Endothelial cell (in vitro differentiated cells): Measurements from ENCODE around the gene TM6SF1. TPM values are rescaled to one million over a fixed set of nuclear protein-coding genes. Genes with fewer than 3 reads are reported as not detected.
A peak's percentile ranks its signal among the peaks of the same experiment; 100 is the strongest.

Experiments
- DNase-seq: peaks from one replicate; pipeline ENCODE4 v3.0.0; 2021; ENCODE audit warnings: low spot score
- H3K27ac Mint-ChIP-seq: one replicate; pipeline ENCODE4 v1.8.0; 2021; ENCODE audit warnings: mixed read lengths, inconsistent platforms; ENCODE audit not compliant: unreplicated experiment
- H3K27me3 Mint-ChIP-seq: one replicate; pipeline ENCODE4 v1.8.0; 2021; ENCODE audit warnings: mild to moderate bottlenecking, moderate library complexity, mixed read lengths, inconsistent platforms; ENCODE audit not compliant: unreplicated experiment
- H3K36me3 Mint-ChIP-seq: one replicate; pipeline ENCODE4 v1.8.0; 2021; ENCODE audit warnings: mild to moderate bottlenecking, low read depth, mixed read lengths, inconsistent platforms; ENCODE audit not compliant: unreplicated experiment
- H3K4me1 Mint-ChIP-seq: one replicate; pipeline ENCODE4 v1.8.0; 2021; ENCODE audit warnings: mild to moderate bottlenecking, mixed read lengths, inconsistent platforms; ENCODE audit not compliant: unreplicated experiment
- H3K4me3 Mint-ChIP-seq: one replicate; pipeline ENCODE4 v1.8.0; 2021; ENCODE audit warnings: mild to moderate bottlenecking, mixed read lengths, inconsistent platforms; ENCODE audit not compliant: unreplicated experiment
- H3K9me3 Mint-ChIP-seq: one replicate; pipeline ENCODE4 v1.8.0; 2021; ENCODE audit warnings: mixed read lengths, inconsistent platforms; ENCODE audit not compliant: unreplicated experiment
- CTCF ChIP-seq: fragments of 200-600 bp; sonication (generic); IDR thresholded peaks from one replicate; pipeline ENCODE4 v1.5.0; 2021; ENCODE audit warnings: antibody characterized with exemption; ENCODE audit not compliant: unreplicated experiment
- microRNA-seq: library from miRNA; unstranded; fragments of <30 nt; microRNA quantifications from one replicate; pipeline ENCODE4, GENCODE V29; 2020; ENCODE audit not compliant: unreplicated experiment
- total RNA-seq: library from RNA; stranded (reverse); fragmentation: NEBNext Ultra II Directional; extraction: Animal tissue kit (Norgen Biotek cat#: 25700); gene quantifications from one replicate; pipeline ENCODE4 v1.2.1, GENCODE V29; 2021; ENCODE audit not compliant: unreplicated experiment

The TM6SF1 gene
- total RNA-seq, 1 donor from 2014 or later, result 6.0 TPM

GRCh38 chr15:83178390-83178789, 70.9 kb downstream of the TM6SF1 start:
- no peaks in the 10 kb centered on the region for H3K36me3 Mint-ChIP-seq
- H3K27me3 Mint-ChIP-seq, result no peaks in the 10 kb centered on the region
- peaks cover 6% of the 10 kb centered on the region for H3K4me1 Mint-ChIP-seq
- no peaks in the 10 kb centered on the region for H3K9me3 Mint-ChIP-seq
- no peak overlapping the region for H3K27ac Mint-ChIP-seq
- no peak overlapping the region for H3K4me3 Mint-ChIP-seq
- TF ChIP-seq CTCF, result no peak
- no peak for DNase-seq

GRCh38 chr15:83178869-83179325, 71.5 kb downstream of the TM6SF1 start:
- H3K27ac Mint-ChIP-seq, result no peak overlapping the region
- H3K27me3 Mint-ChIP-seq, result no peaks in the 10 kb centered on the region
- no peaks in the 10 kb centered on the region for H3K36me3 Mint-ChIP-seq
- no peak for TF ChIP-seq CTCF
- DNase-seq, result no peak
- H3K4me1 Mint-ChIP-seq, result peaks cover 6% of the 10 kb centered on the region
- H3K9me3 Mint-ChIP-seq, result no peaks in the 10 kb centered on the region
- no peak overlapping the region for H3K4me3 Mint-ChIP-seq

- Mint-ChIP-seq H3K9me3 (no peaks in the 10 kb centered on the region), H3K4me3 (no peak overlapping the region), H3K27me3 (no peaks in the 10 kb centered on the region), H3K27ac (no peak overlapping the region), H3K36me3 (no peaks in the 10 kb centered on the region), H3K4me1 (no peaks in the 10 kb centered on the region)
- DNase-seq, result no peak
- TF ChIP-seq CTCF, result no peak
Observed at GRCh38 chr15:83185561-83185960, 78.1 kb downstream of the TM6SF1 start.

Small RNAs within 50 kb of the gene (microRNA-seq; reads per million reads assigned to microRNA genes)
- gene MIR4515, result 1.8 reads per million, percentile 27 among the genes with 10 or more reads in this experiment

Other genes with a start within 250 kb of the TM6SF1 start
- 3.0 TPM for gene HOMER2, start 154.9 kb upstream of the TM6SF1 start, total RNA-seq
- gene RAMAC, start 121.4 kb upstream of the TM6SF1 start, total RNA-seq, result 23.6 TPM
- gene C15orf40, start 96.0 kb upstream of the TM6SF1 start, total RNA-seq, result 17.4 TPM
- 47.2 TPM for gene BTBD1, start 40.4 kb upstream of the TM6SF1 start, total RNA-seq
- gene HDGFL3, start 100.2 kb downstream of the TM6SF1 start, total RNA-seq, result 91.2 TPM
- 14.4 TPM for gene BNC1, start 177.0 kb downstream of the TM6SF1 start, total RNA-seq